ENCODE data around the gene PAK6.

PAK6 gene

GRCh38 chr15:40266828-40267304 lies 28.0 kb downstream of the PAK6 start:
- no peak for TF ChIP-seq EZH2phosphoT487 (conservative IDR thresholded peaks at IDR 0.05; ENCODE audit: low read length)
- no peak for TF ChIP-seq CTCF (IDR thresholded peaks at IDR 0.05; ENCODE audit: insufficient read depth, low read length, poor library complexity, severe bottlenecking)
- no peaks in the 10 kb centered on the region for H3K9me3 ChIP-seq (ENCODE audit: insufficient read depth, low read length)
- H2AFZ ChIP-seq (ENCODE audit: low read depth, low read length, severe bottlenecking): no peak overlapping the region
- H3K36me3 ChIP-seq (ENCODE audit: low read length): no peaks in the 10 kb centered on the region
- no peaks in the 10 kb centered on the region for H3K79me2 ChIP-seq (ENCODE audit: insufficient read depth, low read length)
- no peak overlapping the region for H3K4me3 ChIP-seq (ENCODE audit: insufficient read depth, low read length, poor library complexity, severe bottlenecking)
- no peak overlapping the region for H3K9ac ChIP-seq (ENCODE audit: low read length)
- H4K20me1 ChIP-seq (ENCODE audit: low read depth, low read length): no peaks in the 10 kb centered on the region
- H3K4me2 ChIP-seq (ENCODE audit: low read depth, low read length, poor library complexity, severe bottlenecking): no peak overlapping the region
- H3F3A ChIP-seq (ENCODE audit: insufficient read depth): no peaks in the 10 kb centered on the region
- no peak overlapping the region for H3K27ac ChIP-seq (ENCODE audit: low read depth, low read length)
- H3K27me3 ChIP-seq (ENCODE audit: low read length): no peaks in the 10 kb centered on the region
- no peaks in the 10 kb centered on the region for H3K9me2 ChIP-seq (replicated peaks; ENCODE audit: insufficient read depth, low read length)

GRCh38 chr15:40267670-40268069 lies 28.8 kb downstream of the PAK6 start:
- H3K27me3 ChIP-seq (ENCODE audit: low read length): no peaks in the 10 kb centered on the region
- no peaks in the 10 kb centered on the region for H3K9me2 ChIP-seq (replicated peaks; ENCODE audit: insufficient read depth, low read length)
- H3K9ac ChIP-seq (ENCODE audit: low read length): no peak overlapping the region
- H3K36me3 ChIP-seq (ENCODE audit: low read length): no peaks in the 10 kb centered on the region
- no peaks in the 10 kb centered on the region for H3K9me3 ChIP-seq (ENCODE audit: insufficient read depth, low read length)
- no peak overlapping the region for H3K4me2 ChIP-seq (ENCODE audit: low read depth, low read length, poor library complexity, severe bottlenecking)
- H4K20me1 ChIP-seq (ENCODE audit: low read depth, low read length): no peaks in the 10 kb centered on the region
- no peak overlapping the region for H2AFZ ChIP-seq (ENCODE audit: low read depth, low read length, severe bottlenecking)
- TF ChIP-seq EZH2phosphoT487 (conservative IDR thresholded peaks at IDR 0.05; ENCODE audit: low read length) (no peak), CTCF (IDR thresholded peaks at IDR 0.05; ENCODE audit: insufficient read depth, low read length, poor library complexity, severe bottlenecking) (no peak)
- no peaks in the 10 kb centered on the region for H3F3A ChIP-seq (ENCODE audit: insufficient read depth)
- no peak overlapping the region for H3K4me3 ChIP-seq (ENCODE audit: insufficient read depth, low read length, poor library complexity, severe bottlenecking)
- H3K27ac ChIP-seq (ENCODE audit: low read depth, low read length): no peak overlapping the region
- no peaks in the 10 kb centered on the region for H3K79me2 ChIP-seq (ENCODE audit: insufficient read depth, low read length)

GRCh38 chr15:40269604-40270003 lies 30.7 kb downstream of the PAK6 start:
- Histone ChIP-seq H3K27me3 (ENCODE audit: low read length) (no peaks in the 10 kb centered on the region), H2AFZ (ENCODE audit: low read depth, low read length, severe bottlenecking) (no peak overlapping the region), H3K9me3 (ENCODE audit: insufficient read depth, low read length) (no peaks in the 10 kb centered on the region), H3K9ac (ENCODE audit: low read length) (no peak overlapping the region), H3K79me2 (ENCODE audit: insufficient read depth, low read length) (no peaks in the 10 kb centered on the region), H3K36me3 (ENCODE audit: low read length) (no peaks in the 10 kb centered on the region), H4K20me1 (ENCODE audit: low read depth, low read length) (no peaks in the 10 kb centered on the region), H3K4me3 (ENCODE audit: insufficient read depth, low read length, poor library complexity, severe bottlenecking) (no peak overlapping the region), H3K27ac (ENCODE audit: low read depth, low read length) (no peak overlapping the region), H3F3A (ENCODE audit: insufficient read depth) (no peaks in the 10 kb centered on the region), H3K4me2 (ENCODE audit: low read depth, low read length, poor library complexity, severe bottlenecking) (no peak overlapping the region), H3K9me2 (replicated peaks; ENCODE audit: insufficient read depth, low read length) (no peaks in the 10 kb centered on the region)
- TF ChIP-seq CTCF (IDR thresholded peaks at IDR 0.05; ENCODE audit: insufficient read depth, low read length, poor library complexity, severe bottlenecking) (no peak), EZH2phosphoT487 (conservative IDR thresholded peaks at IDR 0.05; ENCODE audit: low read length) (no peak)
